GM19238 (cell line): ENCODE measurements around the gene NUPR1.
"Not testable (repeated sequence)": the region's sequence is repeated elsewhere in the genome, so short reads cannot be mapped to it uniquely, and the experiment has no call there.

Experiments
- DNase-seq: peaks from one replicate; pipeline ENCODE4 v3.0.0; 2011; ENCODE audit warnings: low spot score; ENCODE audit not compliant: insufficient read length

NUPR1 gene

GRCh38 chr16:28555561-28555960, 16.8 kb upstream of the NUPR1 start:
- DNase-seq = no peak

GRCh38 chr16:28554634-28555423, 16.1 kb upstream of the NUPR1 start:
- DNase-seq = no peak

GRCh38 chr16:28553776-28554633, 15.2 kb upstream of the NUPR1 start, which contains the start of gene SGF29:
Gene SGF29 (plus strand): TSS chr16:28553920. CDS start chr16:28581070, 27,150 bp downstream.
- peak; percentile 90 for DNase-seq

GRCh38 chr16:28549301-28549899, 10.6 kb upstream of the NUPR1 start:
- no peak for DNase-seq

GRCh38 chr16:28548306-28548802, 9.6 kb upstream of the NUPR1 start:
- DNase-seq = no peak

- DNase-seq = no peak
These were observed 7.9 kb upstream of the NUPR1 start for GRCh38 chr16:28546626-28547025.

GRCh38 chr16:28545964-28546363, 7.2 kb upstream of the NUPR1 start:
- DNase-seq = not testable (repeated sequence)

- no peak for DNase-seq
These were observed 6.2 kb upstream of the NUPR1 start for GRCh38 chr16:28544998-28545397.

- DNase-seq = no peak
These were observed 4.3 kb upstream of the NUPR1 start for GRCh38 chr16:28543072-28543471.

- DNase-seq = no peak
These were observed 3.9 kb upstream of the NUPR1 start for GRCh38 chr16:28542646-28543045.

GRCh38 chr16:28540346-28540745, 1.6 kb upstream of the NUPR1 start:
- no peak for DNase-seq

GRCh38 chr16:28537964-28538732, 626 bp downstream of the NUPR1 start:
- no peak for DNase-seq

- DNase-seq = no peak
These were observed 1.7 kb downstream of the NUPR1 start for GRCh38 chr16:28537076-28537475.

- no peak for DNase-seq
These were observed 4.0 kb downstream of the NUPR1 start for GRCh38 chr16:28534542-28535373.

GRCh38 chr16:28532940-28533647, 5.7 kb downstream of the NUPR1 start:
- DNase-seq = no peak

- no peak for DNase-seq
These were observed 6.7 kb downstream of the NUPR1 start for GRCh38 chr16:28531777-28532744.

- no peak for DNase-seq
These were observed 9.7 kb downstream of the NUPR1 start for GRCh38 chr16:28529124-28529523.

GRCh38 chr16:28528463-28528867, 10.3 kb downstream of the NUPR1 start:
- DNase-seq = no peak
